Testis (tissue), 3 donors: ENCODE data around the gene U2AF2. TPM values are rescaled to one million over a fixed set of nuclear protein-coding genes. Genes with fewer than 3 reads are reported as not detected.
A peak's percentile ranks its signal among the peaks of the same experiment; 100 is the strongest.

ENCODE experiments used
- DNase-seq: peaks from one replicate; pipeline ENCODE4 v3.0.0-alpha.2; 2019
- H3K27ac ChIP-seq, 2 donors: fragments of 200-600 bp; sonication (generic); one replicate each; pipeline ENCODE4 v1.5.1; 2019
- H3K27me3 ChIP-seq: fragments of 200-600 bp; sonication (generic); one replicate; pipeline ENCODE4 v1.5.1; 2019
- H3K36me3 ChIP-seq: fragments of 200-600 bp; sonication (generic); one replicate; pipeline ENCODE4 v1.5.1; 2017; ENCODE audit warnings: low read depth; ENCODE audit errors: missing control alignments
- H3K4me1 ChIP-seq: fragments of 200-600 bp; sonication (generic); one replicate; pipeline ENCODE4 v1.5.1; 2019
- H3K4me3 ChIP-seq, 2 donors: fragments of 200-600 bp; sonication (generic); one replicate each; pipeline ENCODE4 v1.5.1; 2017 to 2019
- H3K9me3 ChIP-seq: fragments of 200-600 bp; sonication (generic); one replicate; pipeline ENCODE4 v1.5.1; 2017
- POLR2A ChIP-seq: fragments of 450-650 bp; IDR thresholded peaks from one replicate; pipeline ENCODE4 v1.6.1; 2017; ENCODE audit warnings: antibody characterized with exemption, mild to moderate bottlenecking, moderate library complexity
- WGBS, 2 donors: methylation state at CpG; one replicate each; pipeline ENCODE4 v1.1.5; 2018; 5-methylcytosine and 5-hydroxymethylcytosine counted together
- intact Hi-C: fragments of 100-400 bp; cut with DNase I; formaldehyde crosslinking; loops from one replicate; pipeline ENCODE4 v1.15.1; 2023; ENCODE audit warnings: low total_unique reads
- polyA plus RNA-seq: library from polyadenylated mRNA; stranded (reverse); fragments of 350-450 nt; fragmentation: Illumina TruSeq; extraction: RNeasy Lipid Tissue Mini Kit (QIAGEN cat#74804); gene quantifications from one replicate; pipeline ENCODE4 v1.2.3, GENCODE V29; 2014; ENCODE audit warnings: low read depth, low replicate concordance; ENCODE audit not compliant: insufficient read depth
- total RNA-seq, 2 donors: library from RNA; depleted of rRNA; stranded (reverse); fragments of >200 nt; gene quantifications; one replicate each; pipeline ENCODE4 v1.2.3, GENCODE V29; 2016
- TF ChIP-seq, protein P1 (sequence below), 3 experiments: fragments of 450-650 bp in 2 of 3; fragments of 200-600 bp in 1 of 3; sonication (generic) in 1 of 3; IDR thresholded peaks; one replicate each; pipeline ENCODE4 v1.5.1; 2016 to 2019; ENCODE audit warnings: antibody characterized with exemption in 3 of 3, mild to moderate bottlenecking in 2 of 3, moderate library complexity in 1 of 3

U2AF2 gene
- total and polyA plus RNA-seq, 3 donors from 2014 or later, result 163 to 281 (median 264) TPM

DNA sequence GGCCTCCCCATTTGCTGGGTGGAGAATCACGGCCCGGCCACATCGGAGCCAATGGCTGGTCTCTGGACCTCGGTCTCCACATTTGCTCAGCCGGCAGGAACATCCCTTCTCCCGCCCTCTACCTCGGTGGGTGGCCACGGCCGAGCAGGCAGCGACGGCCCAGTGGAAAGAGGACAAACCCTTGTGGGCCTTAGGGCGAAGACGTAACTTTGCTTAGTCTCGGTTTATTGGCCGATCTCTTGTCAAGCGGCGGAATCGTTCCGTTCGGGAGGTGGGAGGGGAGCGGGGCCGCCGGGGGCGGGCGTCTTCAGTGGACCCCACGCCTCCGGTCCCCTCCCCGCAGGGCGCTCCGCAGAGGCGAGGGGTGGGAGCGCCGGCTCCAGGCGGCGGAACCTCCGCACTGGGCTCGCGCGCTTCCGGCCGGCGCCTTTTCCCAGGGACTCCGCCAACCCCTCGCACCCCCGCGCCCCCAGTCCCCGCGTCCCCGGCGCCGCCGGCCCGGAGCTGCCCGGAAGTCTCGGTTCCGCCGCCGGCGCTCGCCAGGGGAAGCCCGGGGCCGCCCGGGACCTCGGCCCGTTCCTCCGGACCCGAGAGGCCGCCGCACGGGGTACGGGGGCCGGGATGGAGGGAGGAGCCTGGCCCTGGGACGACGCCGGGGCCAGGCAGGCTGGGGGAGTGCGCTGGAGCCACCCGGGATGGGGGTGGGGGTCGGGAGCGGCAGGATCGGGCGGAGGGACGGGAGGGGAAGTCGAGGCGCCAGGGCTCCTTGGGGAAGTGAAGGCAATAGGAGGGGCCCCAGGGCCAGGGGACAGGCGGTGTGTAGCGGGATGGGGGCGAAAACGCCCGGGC is 14.0 kb upstream of the U2AF2 start, which contains the start of gene ZNF580:
TSS of gene ZNF580 (plus strand) at position 426 of the 849 bp plus-strand sequence. CDS start 1,507 bp downstream, outside the sequence.
- intact Hi-C loops, result no loop called here
- no peaks in the 10 kb centered on the region for H3K27me3 ChIP-seq
- WGBS, 2 donors, result 1% methylated on average over 22 to 48 of the region's 89 CpGs

DNA sequence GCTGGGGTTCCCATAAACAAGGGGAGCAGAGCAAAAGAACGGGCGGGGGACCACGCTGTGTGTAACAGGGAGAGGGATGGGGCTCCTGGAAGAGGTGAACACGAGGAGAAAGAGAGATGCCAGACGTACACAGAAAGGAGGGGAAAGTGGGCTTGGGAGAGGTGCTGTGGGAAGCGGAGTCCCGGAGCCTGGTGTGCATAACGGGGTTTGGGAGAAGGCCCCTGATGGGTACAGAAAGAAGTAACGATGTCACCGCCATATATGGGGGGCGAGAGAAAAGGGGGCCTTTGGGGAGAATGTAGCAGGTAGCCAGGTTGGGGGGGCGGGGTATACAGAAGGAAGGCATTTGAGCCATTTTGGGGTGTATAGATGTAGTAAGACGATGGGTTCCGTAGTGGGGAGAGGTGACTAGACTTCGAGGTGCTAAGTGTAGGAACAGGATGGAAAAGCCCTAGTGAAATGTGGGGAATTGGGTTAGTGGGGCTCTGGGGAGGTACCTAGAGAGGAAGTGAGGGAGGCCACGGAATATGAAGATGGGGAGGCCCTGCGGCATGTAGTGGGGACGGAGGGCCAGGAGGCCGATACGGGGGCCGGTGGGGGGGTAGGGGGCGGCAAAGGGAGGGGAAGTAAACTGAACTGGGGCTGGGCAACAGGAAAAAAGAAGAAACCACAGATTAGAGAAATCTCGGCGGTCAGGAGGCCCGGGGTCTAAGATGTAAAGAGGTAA is 13.2 kb upstream of the U2AF2 start:
- Histone ChIP-seq H3K4me1 (peaks cover 29% of the 10 kb centered on the region), H3K36me3 (no peaks in the 10 kb centered on the region), H3K4me3 (peak overlapping the region; percentile 95 to 96), H3K27ac (peak overlapping the region; percentile 76 to 93), H3K9me3 (no peaks in the 10 kb centered on the region), H3K27me3 (no peaks in the 10 kb centered on the region)
- 0 to 1% methylated on average over 25 of the region's 25 CpGs for WGBS, 2 donors
- no peak for DNase-seq
- intact Hi-C loops, result no loop called here
- no peak for TF ChIP-seq POLR2A
- TF ChIP-seq, protein P1, sequence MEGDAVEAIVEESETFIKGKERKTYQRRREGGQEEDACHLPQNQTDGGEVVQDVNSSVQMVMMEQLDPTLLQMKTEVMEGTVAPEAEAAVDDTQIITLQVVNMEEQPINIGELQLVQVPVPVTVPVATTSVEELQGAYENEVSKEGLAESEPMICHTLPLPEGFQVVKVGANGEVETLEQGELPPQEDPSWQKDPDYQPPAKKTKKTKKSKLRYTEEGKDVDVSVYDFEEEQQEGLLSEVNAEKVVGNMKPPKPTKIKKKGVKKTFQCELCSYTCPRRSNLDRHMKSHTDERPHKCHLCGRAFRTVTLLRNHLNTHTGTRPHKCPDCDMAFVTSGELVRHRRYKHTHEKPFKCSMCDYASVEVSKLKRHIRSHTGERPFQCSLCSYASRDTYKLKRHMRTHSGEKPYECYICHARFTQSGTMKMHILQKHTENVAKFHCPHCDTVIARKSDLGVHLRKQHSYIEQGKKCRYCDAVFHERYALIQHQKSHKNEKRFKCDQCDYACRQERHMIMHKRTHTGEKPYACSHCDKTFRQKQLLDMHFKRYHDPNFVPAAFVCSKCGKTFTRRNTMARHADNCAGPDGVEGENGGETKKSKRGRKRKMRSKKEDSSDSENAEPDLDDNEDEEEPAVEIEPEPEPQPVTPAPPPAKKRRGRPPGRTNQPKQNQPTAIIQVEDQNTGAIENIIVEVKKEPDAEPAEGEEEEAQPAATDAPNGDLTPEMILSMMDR (IDR thresholded peaks at IDR 0.05), result no peak

More for the DNA sequence above, 14.0 kb upstream of the U2AF2 start, which contains the start of gene ZNF580:
- peak within 1 kb of the TSS; percentile 95 to 96 for H3K4me3 ChIP-seq
- H3K4me1 ChIP-seq, result peaks cover 37% of the 10 kb centered on the region
- TF ChIP-seq POLR2A, result no peak
- TF ChIP-seq, protein P1 (IDR thresholded peaks at IDR 0.05), result no peak
- no peaks in the 10 kb centered on the region for H3K9me3 ChIP-seq
- peak within 1 kb of the TSS; percentile 76 to 93 for H3K27ac ChIP-seq
- H3K36me3 ChIP-seq, result no peaks in the 10 kb centered on the region
- peak; percentile 61 for DNase-seq

DNA sequence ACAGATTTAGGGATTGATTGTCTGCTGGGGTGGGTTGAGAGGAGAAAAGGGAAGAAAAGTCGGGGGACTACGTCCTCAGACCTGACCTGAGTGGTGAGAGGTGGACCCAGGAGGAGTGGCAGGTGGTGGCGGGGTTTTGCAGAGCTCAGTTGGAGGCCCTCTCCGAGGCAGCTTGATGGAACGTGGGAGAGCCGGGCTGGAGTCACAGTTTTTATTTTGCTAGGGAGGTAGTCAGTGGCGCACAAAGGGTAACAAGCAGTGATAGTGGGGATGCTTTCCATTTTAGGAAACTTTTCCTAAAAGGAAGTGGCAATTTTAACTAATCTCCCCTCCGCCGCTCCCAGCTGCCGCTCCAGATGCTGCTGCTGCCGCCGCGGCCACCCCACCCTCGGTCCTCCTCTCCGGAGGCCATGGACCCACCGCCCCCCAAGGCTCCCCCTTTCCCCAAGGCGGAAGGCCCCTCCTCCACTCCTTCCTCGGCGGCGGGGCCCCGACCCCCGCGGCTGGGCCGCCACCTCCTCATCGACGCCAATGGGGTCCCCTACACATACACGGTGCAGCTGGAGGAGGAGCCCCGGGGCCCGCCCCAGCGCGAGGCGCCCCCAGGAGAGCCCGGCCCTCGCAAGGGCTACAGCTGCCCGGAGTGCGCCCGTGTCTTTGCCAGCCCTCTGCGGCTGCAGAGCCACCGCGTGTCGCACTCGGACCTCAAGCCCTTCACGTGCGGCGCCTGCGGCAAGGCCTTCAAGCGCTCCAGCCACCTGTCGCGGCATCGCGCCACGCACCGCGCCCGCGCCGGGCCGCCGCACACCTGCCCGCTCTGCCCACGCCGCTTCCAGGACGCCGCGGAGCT is 12.5 kb upstream of the U2AF2 start:
- Histone ChIP-seq H3K27me3 (no peaks in the 10 kb centered on the region), H3K27ac (peak overlapping the region; percentile 76 to 93), H3K9me3 (no peaks in the 10 kb centered on the region), H3K4me1 (peaks cover 24% of the 10 kb centered on the region), H3K36me3 (no peaks in the 10 kb centered on the region), H3K4me3 (peak overlapping the region; percentile 95 to 96)
- TF ChIP-seq POLR2A, result no peak
- TF ChIP-seq, protein P1 (IDR thresholded peaks at IDR 0.05), result no peak
- DNase-seq, result peak; percentile 59
- intact Hi-C loops, result no loop called here
- WGBS, 2 donors, result 0 to 1% methylated on average over 16 to 60 of the region's 65 CpGs

DNA sequence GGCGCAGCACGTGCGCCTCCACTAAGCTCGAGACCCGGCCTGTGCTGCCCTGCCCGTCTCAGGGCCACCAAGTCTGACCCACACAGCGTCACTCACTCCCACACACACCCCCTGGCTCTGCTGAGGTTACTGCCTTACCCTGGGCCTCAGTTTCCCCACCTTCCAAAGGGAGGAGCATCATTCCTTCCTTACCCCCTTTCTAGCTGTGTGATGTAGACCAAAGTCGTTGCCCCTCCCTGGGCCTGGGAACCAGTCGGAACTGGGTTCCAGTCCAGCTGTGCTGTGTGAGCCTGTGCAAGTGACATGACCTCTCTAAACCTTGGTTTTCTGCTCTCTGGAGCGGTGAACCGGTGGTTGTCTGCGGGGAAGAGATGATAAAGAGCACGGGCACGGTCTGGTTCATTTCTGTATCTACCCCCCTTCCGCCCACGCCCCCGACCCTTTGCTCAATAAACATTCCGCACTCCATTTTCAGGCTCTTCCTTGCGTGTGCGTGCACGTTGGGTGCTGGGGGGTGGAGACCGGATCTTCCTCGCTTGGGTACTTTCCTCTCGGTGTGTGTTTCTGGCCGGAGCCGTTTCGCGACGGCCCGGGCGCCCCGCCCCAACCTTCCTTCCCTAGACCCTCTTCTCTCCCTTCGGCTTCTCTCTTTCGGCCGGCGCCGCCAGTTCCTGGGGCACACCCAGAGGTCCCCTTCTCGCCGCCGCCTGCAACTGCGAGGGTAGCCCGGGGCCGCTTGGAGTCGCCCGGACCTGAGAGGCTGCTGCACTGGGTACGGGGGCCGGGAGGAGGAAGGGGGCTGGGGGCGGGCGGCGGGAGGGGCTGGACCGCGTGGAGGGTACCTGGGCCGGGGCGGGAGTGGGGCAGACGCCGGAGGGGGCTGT is 11.6 kb upstream of the U2AF2 start, which contains the start of gene ZNF581:
TSS of gene ZNF581 (plus strand) at position 647 of the 884 bp plus-strand sequence. CDS start 923 bp downstream, outside the sequence.
- Histone ChIP-seq H3K4me3 (peak within 1 kb of the TSS; percentile 95 to 96), H3K9me3 (no peaks in the 10 kb centered on the region), H3K27me3 (no peaks in the 10 kb centered on the region), H3K36me3 (no peaks in the 10 kb centered on the region), H3K27ac (peak within 1 kb of the TSS; percentile 89 to 93), H3K4me1 (peaks cover 27% of the 10 kb centered on the region)
- WGBS, 2 donors, result 1 to 2% methylated on average over 45 to 56 of the region's 56 CpGs
- TF ChIP-seq, protein P1 (IDR thresholded peaks at IDR 0.05), result peak in 1 of 3 experiments; percentile 18
- TF ChIP-seq POLR2A, result no peak
- intact Hi-C loops, result no loop called here
- peak; percentile 73 for DNase-seq
